IPS DF 6.9 (cell line): ENCODE results near the gene FCGR2B.
"Not testable (repeated sequence)": the region's sequence is repeated elsewhere in the genome, so short reads cannot be mapped to it uniquely, and the experiment has no call there.

Experiments used
- DNase-seq: peaks from one replicate; pipeline ENCODE4 v3.0.0-alpha.2; 2013; ENCODE audit warnings: low read depth, low spot score
- H3K27ac ChIP-seq: one replicate; pipeline ENCODE4 v1.5.1; 2013; ENCODE audit warnings: low read length, control low read depth
- H3K27me3 ChIP-seq: 2 replicates; pipeline ENCODE4 v1.6.1; 2013; ENCODE audit warnings: mild to moderate bottlenecking, low read length; ENCODE audit not compliant: control insufficient read depth, insufficient read depth
- H3K36me3 ChIP-seq: 2 replicates; pipeline ENCODE4 v1.6.1; 2013; ENCODE audit warnings: low read length; ENCODE audit not compliant: control insufficient read depth, insufficient read depth
- H3K4me1 ChIP-seq: 2 replicates; pipeline ENCODE4 v1.6.1; 2013; ENCODE audit warnings: low read length; ENCODE audit not compliant: control insufficient read depth, insufficient read depth
- H3K4me3 ChIP-seq: 2 replicates; pipeline ENCODE4 v1.5.1; 2013; ENCODE audit warnings: mild to moderate bottlenecking, low read length
- H3K9me3 ChIP-seq: 2 replicates; pipeline ENCODE4 v1.6.1; 2013; ENCODE audit warnings: low read length, inconsistent platforms; ENCODE audit not compliant: control insufficient read depth, insufficient read depth
- WGBS: extraction: QIAGEN DNeasy Blood & Tissue Kit; methylation state at CpG from one replicate; pipeline ENCODE4 v1.1.7; 2013; ENCODE audit warnings: mixed read lengths, missing lambda C conversion rate; ENCODE audit not compliant: insufficient read length, insufficient coverage; 5-methylcytosine and 5-hydroxymethylcytosine counted together

The FCGR2B gene

GRCh38 chr1:161631076-161631475, 31.9 kb upstream of the FCGR2B start, which contains the start of gene FCGR3B:
FCGR3B (minus strand) TSS chr1:161631176; CDS start chr1:161631094, 82 bp downstream.
- H3K9me3 ChIP-seq, result no peaks in the 10 kb centered on the region
- DNase-seq, result no peak
- no peak within 1 kb of the TSS for H3K27ac ChIP-seq
- H3K4me3 ChIP-seq, result no peak within 1 kb of the TSS
- no peaks in the 10 kb centered on the region for H3K36me3 ChIP-seq
- WGBS, result no CpG with 5 or more reads among the region's 4 CpGs
- no peaks in the 10 kb centered on the region for H3K4me1 ChIP-seq
- H3K27me3 ChIP-seq, result no peaks in the 10 kb centered on the region

- not testable (repeated sequence) for H3K4me3 ChIP-seq, H3K27me3 ChIP-seq, H3K27ac ChIP-seq, DNase-seq, H3K9me3 ChIP-seq, H3K36me3 ChIP-seq, H3K4me1 ChIP-seq
- no CpG with 5 or more reads among the region's 2 CpGs for WGBS
Measured at GRCh38 chr1:161634993-161635392, 27.9 kb upstream of the FCGR2B start.

- not testable (repeated sequence) for H3K9me3 ChIP-seq, H3K4me1 ChIP-seq, H3K27ac ChIP-seq, DNase-seq, H3K4me3 ChIP-seq, H3K27me3 ChIP-seq, H3K36me3 ChIP-seq
- WGBS, result no CpG with 5 or more reads among the region's 1 CpG
Measured at GRCh38 chr1:161636189-161636782, 26.7 kb upstream of the FCGR2B start.

DNA sequence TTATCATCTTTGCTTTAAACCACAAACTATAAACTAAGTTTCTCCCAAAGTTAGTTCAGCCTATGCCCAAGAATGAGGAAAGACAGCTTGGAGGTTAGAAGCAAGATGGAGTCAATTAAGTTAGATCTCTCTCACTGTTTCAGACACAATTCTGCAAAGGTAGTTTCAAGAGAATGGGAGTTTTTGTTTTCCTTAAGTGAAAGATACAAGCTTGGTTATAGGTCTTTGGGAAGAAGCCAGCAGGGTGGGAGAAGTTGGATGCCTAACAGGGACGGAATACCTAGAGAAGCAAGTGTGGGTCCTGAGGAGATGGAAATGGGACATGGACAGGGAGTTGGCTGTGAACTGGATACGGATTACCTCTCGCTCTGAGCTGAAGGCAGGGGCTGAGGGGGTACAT, 26.0 kb upstream of the FCGR2B start:
- not testable (repeated sequence) for H3K27me3 ChIP-seq, H3K4me3 ChIP-seq, H3K9me3 ChIP-seq, H3K36me3 ChIP-seq, DNase-seq, H3K27ac ChIP-seq, H3K4me1 ChIP-seq
- whole genome bisulfite sequencing, result no CpG with 5 or more reads among the region's 3 CpGs

DNA sequence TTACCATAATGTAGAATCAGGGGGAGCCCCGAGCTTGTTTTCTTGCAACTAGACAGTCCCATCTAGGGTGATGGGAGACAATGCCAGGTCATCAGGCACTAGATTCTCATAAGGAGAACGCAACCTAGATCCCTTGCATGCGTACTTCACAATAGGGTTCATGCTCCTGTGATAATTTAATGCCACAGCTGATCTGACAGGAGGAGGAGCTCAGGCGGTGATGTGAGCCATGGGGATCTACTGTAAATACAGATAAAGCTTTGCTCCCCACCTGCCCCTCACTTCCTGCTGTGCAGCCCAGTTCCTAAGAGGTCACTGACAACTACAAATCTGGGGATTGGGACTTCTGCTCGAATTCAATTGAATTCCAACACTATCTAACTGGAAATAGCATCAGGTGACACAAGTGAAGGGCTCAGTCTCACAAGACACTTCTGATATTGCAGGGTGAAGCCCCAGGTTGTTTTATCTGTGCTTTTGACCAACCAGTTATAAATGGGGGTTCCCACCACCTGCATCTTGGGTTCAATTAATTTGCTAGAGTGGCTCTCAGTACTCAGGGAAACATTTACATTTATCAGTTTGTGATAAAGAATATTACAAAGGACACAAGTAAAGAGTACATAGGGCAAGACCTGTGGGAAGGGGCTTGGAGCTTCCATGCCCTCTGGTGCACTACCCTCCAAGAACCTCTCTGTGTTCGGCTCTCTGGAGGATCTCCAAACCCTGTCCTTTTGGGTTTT, 24.5 kb upstream of the FCGR2B start:
- not testable (repeated sequence) for DNase-seq, H3K36me3 ChIP-seq, H3K9me3 ChIP-seq, H3K4me3 ChIP-seq, H3K27me3 ChIP-seq, H3K27ac ChIP-seq, H3K4me1 ChIP-seq
- no CpG with 5 or more reads among the region's 6 CpGs for WGBS

DNA sequence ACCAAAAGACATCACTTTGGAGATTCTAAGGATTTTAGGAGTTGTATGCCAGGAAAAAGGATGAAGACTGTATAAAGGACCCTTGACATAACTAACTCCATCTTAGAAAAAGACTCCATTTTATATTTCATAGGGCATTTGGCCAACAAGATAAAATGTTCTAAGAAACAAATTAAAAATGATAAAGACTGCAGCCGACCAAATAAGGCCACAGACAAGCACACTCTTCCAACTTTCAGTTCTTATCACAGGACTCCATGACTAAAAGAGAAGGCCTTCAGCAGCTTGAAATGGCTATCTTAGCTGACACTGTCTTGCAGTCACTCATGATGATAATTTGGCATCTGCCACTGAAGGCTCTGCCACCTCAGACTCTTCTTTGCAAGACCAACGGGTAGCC, 23.7 kb upstream of the FCGR2B start:
- H3K27me3 ChIP-seq, H3K36me3 ChIP-seq, H3K4me1 ChIP-seq, DNase-seq, H3K4me3 ChIP-seq, H3K9me3 ChIP-seq, H3K27ac ChIP-seq: not testable (repeated sequence)
- no CpG with 5 or more reads among the region's 2 CpGs for WGBS

GRCh38 chr1:161642697-161643096, 20.2 kb upstream of the FCGR2B start:
- H3K27ac ChIP-seq, H3K27me3 ChIP-seq, H3K9me3 ChIP-seq, DNase-seq, H3K36me3 ChIP-seq, H3K4me3 ChIP-seq, H3K4me1 ChIP-seq: not testable (repeated sequence)
- no CpG with 5 or more reads among the region's 1 CpG for WGBS

- H3K9me3 ChIP-seq, H3K27me3 ChIP-seq, H3K36me3 ChIP-seq, DNase-seq, H3K4me3 ChIP-seq, H3K4me1 ChIP-seq, H3K27ac ChIP-seq: not testable (repeated sequence)
- no CpG with 5 or more reads among the region's 5 CpGs for WGBS
Measured at GRCh38 chr1:161643481-161644208, 19.3 kb upstream of the FCGR2B start.

DNA sequence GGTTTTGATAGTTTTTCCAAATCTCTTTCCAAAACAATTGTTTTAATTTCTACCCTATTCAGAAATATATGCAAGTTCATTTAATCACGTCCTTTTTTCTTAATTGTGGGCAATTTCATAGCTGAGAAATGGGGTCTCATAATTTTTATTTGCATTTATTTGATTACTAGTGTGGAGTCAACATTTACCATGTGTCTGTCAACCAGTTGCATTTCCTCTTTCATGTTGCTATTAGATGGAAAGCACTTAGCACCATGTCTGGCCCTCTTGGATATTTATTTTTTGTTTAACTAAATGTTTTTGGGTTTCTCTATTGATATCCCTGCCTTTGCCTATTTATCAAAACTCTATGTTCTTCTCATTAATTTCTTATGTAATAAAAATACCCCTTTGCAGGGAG, 18.1 kb upstream of the FCGR2B start:
- not testable (repeated sequence) for H3K36me3 ChIP-seq, H3K4me1 ChIP-seq, H3K27me3 ChIP-seq, H3K9me3 ChIP-seq, H3K4me3 ChIP-seq, DNase-seq, H3K27ac ChIP-seq
- no CpG with 5 or more reads among the region's 1 CpG for WGBS

- not testable (repeated sequence) for H3K9me3 ChIP-seq, H3K4me1 ChIP-seq, H3K36me3 ChIP-seq, H3K4me3 ChIP-seq, DNase-seq, H3K27me3 ChIP-seq, H3K27ac ChIP-seq
- WGBS, result no CpG with 5 or more reads among the region's 13 CpGs
Measured at GRCh38 chr1:161647507-161648360, 15.2 kb upstream of the FCGR2B start.
